Retinal pigment epithelial cell (primary cell): Measurements from ENCODE around the gene EME2.

Source experiments
- DNase-seq: peaks from one replicate; pipeline ENCODE4 v3.0.0-alpha.2; 2010; ENCODE audit warnings: low read depth
- H3K4me3 ChIP-seq: 2 replicates; pipeline ENCODE4 v1.5.1; 2011; ENCODE audit warnings: mild to moderate bottlenecking, low read length, control low read depth, moderate library complexity
- CTCF ChIP-seq: conservative IDR thresholded peaks from 2 replicates; pipeline ENCODE4 v1.5.1; 2011; ENCODE audit warnings: low read depth, low read length, control low read depth, inconsistent platforms

Gene EME2

GRCh38 chr16:1768061-1768766 is 4.4 kb upstream of the EME2 start:
- TF ChIP-seq CTCF = no peak
- no peak for DNase-seq
- H3K4me3 ChIP-seq = no peak overlapping the region

- no peak for TF ChIP-seq CTCF
- no peak for DNase-seq
- H3K4me3 ChIP-seq = no peak overlapping the region
Measured at GRCh38 chr16:1768767-1769401, 3.7 kb upstream of the EME2 start.

- TF ChIP-seq CTCF = no peak
- H3K4me3 ChIP-seq = no peak overlapping the region
Measured at GRCh38 chr16:1769402-1770300, 3.0 kb upstream of the EME2 start.

GRCh38 chr16:1770328-1771187 is 2.1 kb upstream of the EME2 start:
- H3K4me3 ChIP-seq = peak overlapping the region; percentile 67
- no peak for DNase-seq
- TF ChIP-seq CTCF = no peak

More at GRCh38 chr16:1769402-1770300, 3.0 kb upstream of the EME2 start:
- no peak for DNase-seq

GRCh38 chr16:1771188-1771863 is 1.3 kb upstream of the EME2 start, which contains the start of gene NME3:
Gene NME3, minus strand, starts transcription at chr16:1771543. Its CDS starts 9 bp downstream, at chr16:1771534.
- no peak for DNase-seq
- TF ChIP-seq CTCF = no peak
- H3K4me3 ChIP-seq = peak within 1 kb of the TSS; percentile 67

GRCh38 chr16:1771864-1772361 is 697 bp upstream of the EME2 start:
- no peak for TF ChIP-seq CTCF
- DNase-seq = no peak
- peak overlapping the region; percentile 67 for H3K4me3 ChIP-seq
